ENCODE measurements around the gene PLA2G4E. TPM values are rescaled to one million over a fixed set of nuclear protein-coding genes. Genes with fewer than 3 reads are reported as not detected.

Gene PLA2G4E
- total RNA-seq, 1 donor from 2014 or later: 1.5 TPM

- no peaks in the 10 kb centered on the region for H3K27me3 ChIP-seq
- ATAC-seq (no peak), DNase-seq (no peak)
- no peak overlapping the region for H3K4me3 ChIP-seq
- H3K9me3 ChIP-seq: no peaks in the 10 kb centered on the region
- H3K27ac ChIP-seq: peak overlapping the region; percentile 11
- no peak for TF ChIP-seq CTCF (IDR thresholded peaks at IDR 0.05)
- intact Hi-C loops (cut with DNase I): no loop called here
- peaks cover 9% of the 10 kb centered on the region for H3K4me1 ChIP-seq
- H3K36me3 ChIP-seq: no peaks in the 10 kb centered on the region
Measured at GRCh38 chr15:42034628-42035434, 14.0 kb upstream of the PLA2G4E start.

- Histone ChIP-seq H3K27me3 (no peaks in the 10 kb centered on the region), H3K27ac (no peak overlapping the region), H3K4me3 (no peak overlapping the region), H3K4me1 (peaks cover 9% of the 10 kb centered on the region), H3K9me3 (no peaks in the 10 kb centered on the region), H3K36me3 (no peaks in the 10 kb centered on the region)
- DNase-seq (no peak), ATAC-seq (no peak)
- TF ChIP-seq CTCF (IDR thresholded peaks at IDR 0.05): no peak
- intact Hi-C loops (cut with DNase I): no loop called here
Measured at GRCh38 chr15:42033214-42033873, 12.5 kb upstream of the PLA2G4E start.

GRCh38 chr15:42032376-42033213 is 11.8 kb upstream of the PLA2G4E start:
- TF ChIP-seq CTCF (IDR thresholded peaks at IDR 0.05): no peak
- H3K27ac ChIP-seq: no peak overlapping the region
- peaks cover 9% of the 10 kb centered on the region for H3K4me1 ChIP-seq
- intact Hi-C loops (cut with DNase I): no loop called here
- H3K36me3 ChIP-seq: no peaks in the 10 kb centered on the region
- ATAC-seq: no peak
- H3K9me3 ChIP-seq: no peaks in the 10 kb centered on the region
- H3K27me3 ChIP-seq: no peaks in the 10 kb centered on the region
- H3K4me3 ChIP-seq: no peak overlapping the region
- no peak for DNase-seq

GRCh38 chr15:42031198-42031915 is 10.5 kb upstream of the PLA2G4E start:
- H3K9me3 ChIP-seq: no peaks in the 10 kb centered on the region
- no peak for TF ChIP-seq CTCF (IDR thresholded peaks at IDR 0.05)
- no peak overlapping the region for H3K4me3 ChIP-seq
- H3K27ac ChIP-seq: no peak overlapping the region
- no peaks in the 10 kb centered on the region for H3K27me3 ChIP-seq
- intact Hi-C loops (cut with DNase I): no loop called here
- no peak for ATAC-seq
- no peak for DNase-seq
- peaks cover 9% of the 10 kb centered on the region for H3K4me1 ChIP-seq
- H3K36me3 ChIP-seq: no peaks in the 10 kb centered on the region

- H3K4me1 ChIP-seq: no peaks in the 10 kb centered on the region
- no peaks in the 10 kb centered on the region for H3K36me3 ChIP-seq
- no peak overlapping the region for H3K27ac ChIP-seq
- no peaks in the 10 kb centered on the region for H3K9me3 ChIP-seq
- no peak for ATAC-seq
- no peak overlapping the region for H3K4me3 ChIP-seq
- intact Hi-C loops (cut with DNase I): no loop called here
- H3K27me3 ChIP-seq: no peaks in the 10 kb centered on the region
- peak; percentile 21 for DNase-seq
- TF ChIP-seq CTCF (IDR thresholded peaks at IDR 0.05): no peak
Measured at GRCh38 chr15:42027521-42027920, 6.7 kb upstream of the PLA2G4E start.

All from upper lobe of right lung (tissue), 1 donor.